ENCODE data around the gene RPL3.

Gene RPL3

GRCh38 chr22:39292031-39292462, 27.4 kb downstream of the RPL3 start:
- H3K36me3 ChIP-seq, result no peaks in the 10 kb centered on the region
- DNase-seq, result no peak
- H3K4me3 ChIP-seq (ENCODE audit: low read depth, low read length), result no peak overlapping the region
- TF ChIP-seq CTCF (IDR thresholded peaks at IDR 0.05; ENCODE audit: low read depth, low read length), result no peak
- H3K27me3 ChIP-seq (ENCODE audit: insufficient read depth, low read depth, severe bottlenecking), result no peaks in the 10 kb centered on the region
- no peaks in the 10 kb centered on the region for H3K9me3 ChIP-seq (ENCODE audit: severe bottlenecking)
- H3K27ac ChIP-seq, result no peak overlapping the region

DNA sequence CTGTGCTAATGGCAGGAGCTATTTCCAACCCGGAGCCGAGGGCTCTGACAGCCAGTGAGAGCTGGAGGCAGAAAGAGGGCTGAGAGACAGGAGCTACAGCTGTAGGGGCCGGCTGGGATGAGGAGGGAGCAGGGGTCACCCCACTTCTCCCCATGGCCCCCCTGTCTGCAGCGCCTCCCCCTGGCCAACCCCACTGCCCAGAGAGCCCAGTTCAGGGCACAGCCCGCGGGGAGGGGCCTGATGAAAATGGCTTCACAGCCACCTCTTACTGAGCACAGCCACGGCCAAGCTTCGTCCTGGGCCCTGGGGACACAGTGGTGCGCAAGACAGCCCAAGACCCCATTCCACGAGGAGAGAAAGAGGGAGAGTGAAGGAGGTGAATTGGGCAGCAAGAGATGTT, 27.9 kb downstream of the RPL3 start:
- Histone ChIP-seq H3K36me3 (no peaks in the 10 kb centered on the region), H3K9me3 (ENCODE audit: severe bottlenecking) (no peaks in the 10 kb centered on the region), H3K4me3 (ENCODE audit: low read depth, low read length) (no peak overlapping the region), H3K27me3 (ENCODE audit: insufficient read depth, low read depth, severe bottlenecking) (no peaks in the 10 kb centered on the region), H3K27ac (no peak overlapping the region)
- no peak for DNase-seq
- TF ChIP-seq CTCF (IDR thresholded peaks at IDR 0.05; ENCODE audit: low read depth, low read length), result peak; percentile 29; the same call in 1 of the 2 replicates

DNA sequence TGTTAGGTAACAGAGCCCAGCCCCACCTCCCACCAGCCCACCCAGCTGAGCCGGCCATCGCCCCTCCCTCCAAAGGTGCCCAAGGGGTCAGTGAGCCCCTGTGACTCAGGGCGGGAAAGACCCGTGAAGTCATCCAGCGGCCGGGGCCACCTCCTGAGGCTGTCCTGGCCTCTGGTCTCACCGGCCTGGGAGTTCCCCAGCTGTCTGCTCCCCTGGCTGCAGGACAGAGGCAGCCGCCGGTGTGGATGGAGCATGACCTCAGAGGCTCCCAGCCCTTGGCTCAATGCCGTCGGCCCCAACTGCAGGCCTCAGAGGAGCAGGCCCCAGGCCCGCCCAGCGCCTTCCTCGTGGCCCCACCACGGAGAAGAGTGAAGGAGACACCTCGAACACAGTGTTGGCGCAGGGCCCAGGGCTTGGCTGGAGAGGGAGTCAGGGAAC, 28.7 kb downstream of the RPL3 start:
- Histone ChIP-seq H3K27ac (no peak overlapping the region), H3K9me3 (ENCODE audit: severe bottlenecking) (no peaks in the 10 kb centered on the region), H3K36me3 (no peaks in the 10 kb centered on the region), H3K27me3 (ENCODE audit: insufficient read depth, low read depth, severe bottlenecking) (no peaks in the 10 kb centered on the region), H3K4me3 (ENCODE audit: low read depth, low read length) (no peak overlapping the region)
- DNase-seq, result no peak
- TF ChIP-seq CTCF (IDR thresholded peaks at IDR 0.05; ENCODE audit: low read depth, low read length), result no peak

GRCh38 chr22:39289975-39290720, 29.3 kb downstream of the RPL3 start:
- Histone ChIP-seq H3K27me3 (ENCODE audit: insufficient read depth, low read depth, severe bottlenecking) (no peaks in the 10 kb centered on the region), H3K9me3 (ENCODE audit: severe bottlenecking) (no peaks in the 10 kb centered on the region), H3K36me3 (no peaks in the 10 kb centered on the region), H3K4me3 (ENCODE audit: low read depth, low read length) (no peak overlapping the region), H3K27ac (no peak overlapping the region)
- DNase-seq, result no peak
- TF ChIP-seq CTCF (IDR thresholded peaks at IDR 0.05; ENCODE audit: low read depth, low read length), result no peak

DNA sequence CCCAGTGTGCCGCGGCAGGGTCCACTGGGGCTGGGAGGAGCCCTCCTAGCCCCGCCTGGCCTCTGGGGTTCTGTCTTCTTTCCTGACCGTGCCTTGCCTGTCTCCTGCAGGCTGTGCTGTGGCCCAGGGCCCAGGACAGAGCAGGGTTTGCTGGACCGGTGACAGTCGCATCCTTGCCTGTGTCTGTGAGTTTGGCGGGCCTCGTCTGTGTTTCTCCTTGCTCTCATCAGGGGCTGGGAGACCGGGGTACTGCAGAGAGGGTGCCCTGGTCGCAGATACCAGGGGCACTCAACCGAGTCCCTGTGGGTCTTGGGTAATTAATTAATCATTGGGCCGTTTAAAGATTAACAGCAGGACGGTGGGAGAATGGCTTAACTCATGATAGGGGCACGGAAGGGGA, 29.9 kb downstream of the RPL3 start:
- H3K27ac ChIP-seq, result no peak overlapping the region
- H3K27me3 ChIP-seq (ENCODE audit: insufficient read depth, low read depth, severe bottlenecking), result no peaks in the 10 kb centered on the region
- no peaks in the 10 kb centered on the region for H3K36me3 ChIP-seq
- DNase-seq, result no peak
- no peak overlapping the region for H3K4me3 ChIP-seq (ENCODE audit: low read depth, low read length)
- no peak for TF ChIP-seq CTCF (IDR thresholded peaks at IDR 0.05; ENCODE audit: low read depth, low read length)
- no peaks in the 10 kb centered on the region for H3K9me3 ChIP-seq (ENCODE audit: severe bottlenecking)

All from WERI-Rb-1 (cell line).